BLaER1 treated with 17β-estradiol and CSF1 and Interleukin-3, amounts not matched to agents 10 nM and 100 nM (cell line): Measurements from ENCODE around the gene CCDC6.

Source experiments
- H3K27ac ChIP-seq, 11 experiments: shearing (Covaris generic); formaldehyde crosslinking; 2 replicates each; pipeline ENCODE4 v1.8.1; 2022
- H3K27me3 ChIP-seq, 11 experiments: shearing (Covaris generic); formaldehyde crosslinking; 2 replicates each; pipeline ENCODE4 v1.8.1; 2022
- H3K36me3 ChIP-seq, 11 experiments: shearing (Covaris generic); formaldehyde crosslinking; 2 replicates each; pipeline ENCODE4 v1.8.1; 2022
- H3K4me1 ChIP-seq, 10 experiments: shearing (Covaris generic); formaldehyde crosslinking; 2 replicates each; pipeline ENCODE4 v1.8.1; 2022
- H3K4me2 ChIP-seq, 11 experiments: shearing (Covaris generic); formaldehyde crosslinking; 2 replicates each; pipeline ENCODE4 v1.8.1; 2022
- H3K4me3 ChIP-seq, 10 experiments: shearing (Covaris generic); formaldehyde crosslinking; 2 replicates each; pipeline ENCODE4 v1.8.1; 2022
- H3K9ac ChIP-seq, 11 experiments: shearing (Covaris generic); formaldehyde crosslinking; 2 replicates each; pipeline ENCODE4 v1.8.1; 2022
- H3K9me3 ChIP-seq, 11 experiments: shearing (Covaris generic); formaldehyde crosslinking; replicated peaks in 1 of 11; 2 replicates each; pipeline ENCODE4 v1.8.1; 2022
- H4K20me1 ChIP-seq, 11 experiments: shearing (Covaris generic); formaldehyde crosslinking; 2 replicates each; pipeline ENCODE4 v1.8.1; 2022
- Cebpa-rat ChIP-seq, 11 experiments: shearing (Covaris generic); IDR thresholded peaks; 2 replicates each; pipeline ENCODE4 v1.8.1; 2022

CCDC6 gene

GRCh38 chr10:59873896-59874295 lies 32.5 kb downstream of the CCDC6 start:
- Histone ChIP-seq H3K9me3 (peaks cover 0 to 4% (median 0%) of the 10 kb centered on the region in 11 experiments; a peak in 2 of 22 replicates), H3K27me3 (no peaks in the 10 kb centered on the region), H3K36me3 (peaks cover 0 to 27% (median 6%) of the 10 kb centered on the region in 11 experiments; a peak in 6 of 22 replicates), H3K4me2 (no peak overlapping the region), H3K9ac (no peak overlapping the region), H3K27ac (no peak overlapping the region), H4K20me1 (peaks cover 15 to 99% (median 78%) of the 10 kb centered on the region in 11 experiments; a peak in 19 of 22 replicates), H3K4me3 (no peak overlapping the region), H3K4me1 (peaks cover 0 to 17% (median 12%) of the 10 kb centered on the region in 10 experiments; a peak in 15 of 20 replicates)
- no peak for TF ChIP-seq Cebpa-rat (IDR thresholded peaks at IDR 0.05)

- TF ChIP-seq Cebpa-rat (IDR thresholded peaks at IDR 0.05) = no peak
- Histone ChIP-seq H3K4me2 (no peak overlapping the region), H4K20me1 (peaks cover 24 to 99% (median 77%) of the 10 kb centered on the region in 11 experiments; a peak in 19 of 22 replicates), H3K36me3 (peaks cover 0 to 20% (median 4%) of the 10 kb centered on the region in 11 experiments; a peak in 6 of 22 replicates), H3K9me3 (peaks cover 0 to 4% (median 0%) of the 10 kb centered on the region in 11 experiments; a peak in 1 of 22 replicates), H3K4me3 (no peak overlapping the region), H3K9ac (no peak overlapping the region), H3K4me1 (peaks cover 0 to 17% (median 12%) of the 10 kb centered on the region in 10 experiments; a peak in 12 of 20 replicates), H3K27ac (no peak overlapping the region), H3K27me3 (no peaks in the 10 kb centered on the region)
These were observed 33.4 kb downstream of the CCDC6 start for GRCh38 chr10:59872892-59873463.

GRCh38 chr10:59870152-59870551 lies 36.2 kb downstream of the CCDC6 start:
- Histone ChIP-seq H4K20me1 (peaks cover 48 to 100% (median 85%) of the 10 kb centered on the region in 11 experiments; a peak in 20 of 22 replicates), H3K9me3 (0 out of 22 replicates have a peak, but pooled peaks cover 0 to 4% (median 0%) of the 10 kb centered on the region in 11 experiments), H3K4me2 (no peak overlapping the region), H3K27me3 (no peaks in the 10 kb centered on the region), H3K36me3 (peaks cover 0 to 20% (median 4%) of the 10 kb centered on the region in 11 experiments; a peak in 6 of 22 replicates), H3K4me3 (no peak overlapping the region), H3K4me1 (peaks cover 0 to 7% (median 2%) of the 10 kb centered on the region in 10 experiments; a peak in 8 of 20 replicates), H3K9ac (no peak overlapping the region), H3K27ac (no peak overlapping the region)
- no peak for TF ChIP-seq Cebpa-rat (IDR thresholded peaks at IDR 0.05)

- Histone ChIP-seq H3K27ac (no peak overlapping the region), H3K4me2 (no peak overlapping the region), H3K36me3 (peaks cover 0 to 20% (median 4%) of the 10 kb centered on the region in 11 experiments; a peak in 6 of 22 replicates), H4K20me1 (peaks cover 54 to 100% (median 90%) of the 10 kb centered on the region in 11 experiments; a peak in 21 of 22 replicates), H3K4me3 (no peak overlapping the region), H3K9ac (no peak overlapping the region), H3K4me1 (peaks cover 0 to 13% (median 7%) of the 10 kb centered on the region in 10 experiments; a peak in 9 of 20 replicates), H3K27me3 (no peaks in the 10 kb centered on the region), H3K9me3 (0 out of 22 replicates have a peak, but pooled peaks cover 0 to 4% (median 0%) of the 10 kb centered on the region in 11 experiments)
- TF ChIP-seq Cebpa-rat (IDR thresholded peaks at IDR 0.05) = no peak
These were observed 36.8 kb downstream of the CCDC6 start for GRCh38 chr10:59869594-59869940.

GRCh38 chr10:59868696-59869593 lies 37.4 kb downstream of the CCDC6 start:
- H3K36me3 ChIP-seq = peaks cover 0 to 20% (median 4%) of the 10 kb centered on the region in 11 experiments; a peak in 6 of 22 replicates
- H3K4me3 ChIP-seq = no peak overlapping the region
- peaks cover 0 to 16% (median 8%) of the 10 kb centered on the region in 10 experiments; a peak in 9 of 20 replicates for H3K4me1 ChIP-seq
- H4K20me1 ChIP-seq = peaks cover 60 to 100% (median 92%) of the 10 kb centered on the region in 11 experiments; a peak in 21 of 22 replicates
- H3K27me3 ChIP-seq = no peaks in the 10 kb centered on the region
- H3K4me2 ChIP-seq = no peak overlapping the region
- no peak for TF ChIP-seq Cebpa-rat (IDR thresholded peaks at IDR 0.05)
- H3K27ac ChIP-seq = no peak overlapping the region
- H3K9ac ChIP-seq = no peak overlapping the region
- 0 out of 22 replicates have a peak, but pooled peaks cover 0 to 4% (median 0%) of the 10 kb centered on the region in 11 experiments for H3K9me3 ChIP-seq

GRCh38 chr10:59867590-59867989 lies 38.8 kb downstream of the CCDC6 start:
- H3K4me1 ChIP-seq = peaks cover 0 to 16% (median 8%) of the 10 kb centered on the region in 10 experiments; a peak in 9 of 20 replicates
- no peak overlapping the region for H3K27ac ChIP-seq
- H3K36me3 ChIP-seq = peaks cover 0 to 13% (median 0%) of the 10 kb centered on the region in 11 experiments; a peak in 1 of 22 replicates
- no peaks in the 10 kb centered on the region for H3K27me3 ChIP-seq
- TF ChIP-seq Cebpa-rat (IDR thresholded peaks at IDR 0.05) = no peak
- H3K9me3 ChIP-seq = 0 out of 22 replicates have a peak, but pooled peaks cover 0 to under 1% (median 0%) of the 10 kb centered on the region in 11 experiments
- peaks cover 60 to 96% (median 85%) of the 10 kb centered on the region in 11 experiments; a peak in 21 of 22 replicates for H4K20me1 ChIP-seq
- H3K9ac ChIP-seq = no peak overlapping the region
- H3K4me2 ChIP-seq = no peak overlapping the region
- H3K4me3 ChIP-seq = no peak overlapping the region

GRCh38 chr10:59865101-59865500 lies 41.3 kb downstream of the CCDC6 start:
- TF ChIP-seq Cebpa-rat (IDR thresholded peaks at IDR 0.05) = no peak
- H3K4me3 ChIP-seq = no peak overlapping the region
- peaks cover 8 to 23% (median 21%) of the 10 kb centered on the region in 11 experiments for H3K9me3 ChIP-seq
- H3K36me3 ChIP-seq = peaks cover 9 to 25% (median 19%) of the 10 kb centered on the region in 11 experiments; a peak in 20 of 22 replicates
- peak overlapping the region in 5 of 11 experiments; percentile 2 to 38 (median 6); a peak in 6 of 22 replicates for H3K4me2 ChIP-seq
- H3K4me1 ChIP-seq = peaks cover 0 to 16% (median 8%) of the 10 kb centered on the region in 10 experiments; a peak in 9 of 20 replicates
- no peak overlapping the region for H3K9ac ChIP-seq
- H4K20me1 ChIP-seq = peaks cover 55 to 77% (median 65%) of the 10 kb centered on the region in 11 experiments; a peak in 21 of 22 replicates
- no peak overlapping the region for H3K27ac ChIP-seq
- H3K27me3 ChIP-seq = no peaks in the 10 kb centered on the region

- H3K9me3 ChIP-seq = peaks cover 12 to 29% (median 28%) of the 10 kb centered on the region in 11 experiments
- H3K4me2 ChIP-seq = peak overlapping the region in 4 of 11 experiments; percentile 2 to 38 (median 16); a peak in 4 of 22 replicates
- no peaks in the 10 kb centered on the region for H3K27me3 ChIP-seq
- H3K9ac ChIP-seq = no peak overlapping the region
- no peak overlapping the region for H3K4me3 ChIP-seq
- H3K36me3 ChIP-seq = peaks cover 11 to 31% (median 23%) of the 10 kb centered on the region in 11 experiments; a peak in 20 of 22 replicates
- H3K27ac ChIP-seq = no peak overlapping the region
- peaks cover 52 to 74% (median 58%) of the 10 kb centered on the region in 11 experiments; a peak in 21 of 22 replicates for H4K20me1 ChIP-seq
- TF ChIP-seq Cebpa-rat (IDR thresholded peaks at IDR 0.05) = no peak
- peaks cover 0 to 16% (median 8%) of the 10 kb centered on the region in 10 experiments; a peak in 9 of 20 replicates for H3K4me1 ChIP-seq
These were observed 42.0 kb downstream of the CCDC6 start for GRCh38 chr10:59864141-59864962.
